OCI-LY3 (cell line): Measurements from ENCODE around the gene SMIM41.

Experiments used
- H2AFZ ChIP-seq: fragments of 200-600, 300-600 bp; shearing (Covaris generic); 2 replicates; pipeline ENCODE4 v1.6.0; 2014; ENCODE audit warnings: antibody characterized with exemption, low read depth, low read length
- H3K27ac ChIP-seq: fragments of 200-600, 300-600 bp; sonication (generic); 2 replicates; pipeline ENCODE4 v1.5.1; 2014; ENCODE audit warnings: mild to moderate bottlenecking, low read length, moderate library complexity, mixed read lengths
- H3K27me3 ChIP-seq: fragments of 200-600, 300-600 bp; sonication (generic); 2 replicates; pipeline ENCODE4 v1.6.1; 2014; ENCODE audit warnings: low read depth, low read length, mixed read lengths
- H3K36me3 ChIP-seq: fragments of 200-600, 300-600 bp; sonication (generic); replicated peaks from 2 replicates; pipeline ENCODE3; 2014; ENCODE audit warnings: low read depth, low read length, mixed read lengths
- H3K4me1 ChIP-seq: fragments of 300-600, 200-600 bp; sonication (generic); 2 replicates; pipeline ENCODE4 v1.6.1; 2014; ENCODE audit warnings: low read length, mixed read lengths
- H3K4me2 ChIP-seq: fragments of 200-600, 300-600 bp; sonication (generic); 2 replicates; pipeline ENCODE4 v1.6.1; 2014; ENCODE audit warnings: low read length, mixed read lengths
- H3K4me3 ChIP-seq: fragments of 300-600, 200-600 bp; sonication (generic); 2 replicates; pipeline ENCODE4 v1.5.1; 2014; ENCODE audit warnings: antibody characterized with exemption, mild to moderate bottlenecking, low read length, moderate library complexity
- H3K79me2 ChIP-seq: fragments of 300-600, 200-600 bp; shearing (Covaris generic); 2 replicates; pipeline ENCODE4 v1.6.1; 2014; ENCODE audit warnings: mild to moderate bottlenecking, low read length, mixed read lengths
- H3K9ac ChIP-seq: fragments of 300-600, 200-600 bp; shearing (Covaris generic); 2 replicates; pipeline ENCODE4 v1.6.0; 2014; ENCODE audit warnings: mild to moderate bottlenecking, low read length, moderate library complexity
- H3K9me3 ChIP-seq: fragments of 200-600, 300-600 bp; shearing (Covaris generic); 2 replicates; pipeline ENCODE4 v1.6.1; 2014; ENCODE audit warnings: low read length, mixed read lengths; ENCODE audit not compliant: insufficient read depth
- H4K20me1 ChIP-seq: fragments of 200-600, 300-600 bp; sonication (generic); 2 replicates; pipeline ENCODE4 v1.6.1; 2016; ENCODE audit warnings: low read length, mixed read lengths; ENCODE audit not compliant: insufficient read depth
- EZH2phosphoT487 ChIP-seq: fragments of 200-600 bp; shearing (Covaris generic); IDR thresholded peaks from 2 replicates; pipeline ENCODE4 v1.6.1; 2018; ENCODE audit warnings: antibody characterized with exemption, mixed run types, low read depth
- TF ChIP-seq, protein P1 (sequence below): fragments of 200-600, 300-600 bp; sonication (generic); IDR thresholded peaks from 2 replicates; pipeline ENCODE4 v1.5.1; 2014; ENCODE audit warnings: antibody characterized with exemption, low read length, low read depth

Gene SMIM41

DNA sequence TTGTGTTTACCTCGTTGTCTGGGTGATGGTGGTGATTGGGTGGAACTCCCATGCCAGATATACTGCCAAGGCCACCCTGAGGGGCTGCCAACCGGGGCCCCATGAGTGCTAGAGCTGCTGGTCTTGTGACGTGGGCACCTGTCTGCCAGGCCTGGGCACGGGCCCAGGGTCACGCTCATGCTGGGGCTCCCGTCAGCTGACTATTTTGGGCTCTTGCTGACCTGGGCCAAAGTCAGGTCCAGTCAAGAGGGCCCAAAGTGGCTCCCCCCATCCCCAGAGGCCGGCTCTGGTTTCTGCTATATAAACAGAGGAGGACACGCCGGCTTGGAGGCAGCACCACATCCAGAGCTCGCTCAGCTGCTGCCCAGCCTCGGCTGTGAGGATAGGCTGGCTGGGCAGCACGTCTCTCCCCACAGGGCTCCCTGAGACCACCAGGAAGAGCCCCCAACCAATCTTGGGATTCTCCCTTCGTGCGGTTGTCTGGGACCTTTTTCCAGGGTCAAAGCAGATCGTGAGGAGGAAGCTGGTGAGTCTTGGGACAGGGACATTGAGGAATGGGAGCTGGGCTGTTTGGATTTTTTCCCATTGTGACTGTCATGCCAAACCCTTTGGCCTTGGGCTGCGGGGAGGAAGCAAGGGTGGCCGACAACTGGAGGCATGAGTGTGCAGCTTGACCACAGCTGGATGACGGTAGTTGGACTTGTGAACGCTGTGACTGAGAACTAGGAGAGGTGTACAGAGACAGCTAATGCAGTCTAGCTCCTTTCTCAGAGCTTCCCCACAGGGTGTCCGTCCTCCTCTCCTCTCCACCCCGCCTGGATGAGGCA lies 35.9 kb upstream of the SMIM41 start:
- no peak overlapping the region for H2AFZ ChIP-seq
- no peaks in the 10 kb centered on the region for H3K9me3 ChIP-seq
- no peak overlapping the region for H3K27ac ChIP-seq
- H3K4me2 ChIP-seq: no peak overlapping the region
- peaks cover 31% of the 10 kb centered on the region for H3K4me1 ChIP-seq
- H3K27me3 ChIP-seq: no peaks in the 10 kb centered on the region
- H3K36me3 ChIP-seq: no peaks in the 10 kb centered on the region
- H4K20me1 ChIP-seq: no peaks in the 10 kb centered on the region
- TF ChIP-seq, protein P1, sequence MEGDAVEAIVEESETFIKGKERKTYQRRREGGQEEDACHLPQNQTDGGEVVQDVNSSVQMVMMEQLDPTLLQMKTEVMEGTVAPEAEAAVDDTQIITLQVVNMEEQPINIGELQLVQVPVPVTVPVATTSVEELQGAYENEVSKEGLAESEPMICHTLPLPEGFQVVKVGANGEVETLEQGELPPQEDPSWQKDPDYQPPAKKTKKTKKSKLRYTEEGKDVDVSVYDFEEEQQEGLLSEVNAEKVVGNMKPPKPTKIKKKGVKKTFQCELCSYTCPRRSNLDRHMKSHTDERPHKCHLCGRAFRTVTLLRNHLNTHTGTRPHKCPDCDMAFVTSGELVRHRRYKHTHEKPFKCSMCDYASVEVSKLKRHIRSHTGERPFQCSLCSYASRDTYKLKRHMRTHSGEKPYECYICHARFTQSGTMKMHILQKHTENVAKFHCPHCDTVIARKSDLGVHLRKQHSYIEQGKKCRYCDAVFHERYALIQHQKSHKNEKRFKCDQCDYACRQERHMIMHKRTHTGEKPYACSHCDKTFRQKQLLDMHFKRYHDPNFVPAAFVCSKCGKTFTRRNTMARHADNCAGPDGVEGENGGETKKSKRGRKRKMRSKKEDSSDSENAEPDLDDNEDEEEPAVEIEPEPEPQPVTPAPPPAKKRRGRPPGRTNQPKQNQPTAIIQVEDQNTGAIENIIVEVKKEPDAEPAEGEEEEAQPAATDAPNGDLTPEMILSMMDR: no peak
- no peak for TF ChIP-seq EZH2phosphoT487
- no peak overlapping the region for H3K9ac ChIP-seq
- no peaks in the 10 kb centered on the region for H3K79me2 ChIP-seq
- H3K4me3 ChIP-seq: no peak overlapping the region

DNA sequence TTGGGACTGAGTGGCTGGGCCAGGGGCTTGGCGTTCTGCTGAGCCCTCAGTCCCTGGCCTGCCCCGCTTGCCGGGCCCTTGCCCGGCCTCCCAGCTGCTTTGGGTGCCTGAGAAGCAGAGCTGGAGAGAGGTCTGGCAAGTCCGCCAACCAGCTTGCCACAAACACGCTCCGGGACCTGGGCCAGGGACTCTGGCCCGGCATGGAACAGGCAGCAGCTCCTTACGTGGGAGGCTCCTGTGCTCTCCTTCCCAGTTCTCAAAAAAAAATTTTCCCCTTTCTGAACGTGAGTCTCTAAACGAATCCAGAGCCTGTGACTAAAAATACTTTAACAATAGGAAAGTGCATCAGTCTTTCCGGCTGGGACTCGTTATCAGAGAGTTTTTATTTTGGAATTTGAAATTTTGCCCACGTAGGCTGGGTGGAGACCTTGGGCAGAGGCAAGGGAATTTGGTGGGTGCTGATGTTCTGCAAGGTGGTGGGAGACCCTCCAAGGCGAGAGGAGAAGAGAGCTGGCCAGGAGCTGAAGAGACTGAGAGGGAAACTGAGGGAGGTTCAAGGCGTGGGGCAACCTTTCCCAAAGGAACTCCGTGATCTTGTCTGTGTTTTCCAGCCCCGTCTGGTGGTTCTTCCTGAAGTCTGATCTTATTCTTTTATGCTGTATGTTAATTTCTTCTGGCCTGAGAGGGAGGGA lies 35.1 kb upstream of the SMIM41 start:
- Histone ChIP-seq H3K9me3 (no peaks in the 10 kb centered on the region), H3K9ac (no peak overlapping the region), H4K20me1 (no peaks in the 10 kb centered on the region), H3K4me3 (no peak overlapping the region), H3K79me2 (no peaks in the 10 kb centered on the region), H2AFZ (no peak overlapping the region), H3K4me1 (peaks cover 33% of the 10 kb centered on the region), H3K27me3 (no peaks in the 10 kb centered on the region; the same call in 1 of the 2 replicates), H3K4me2 (no peak overlapping the region), H3K27ac (no peak overlapping the region), H3K36me3 (no peaks in the 10 kb centered on the region)
- TF ChIP-seq, protein P1: no peak
- TF ChIP-seq EZH2phosphoT487: no peak

DNA sequence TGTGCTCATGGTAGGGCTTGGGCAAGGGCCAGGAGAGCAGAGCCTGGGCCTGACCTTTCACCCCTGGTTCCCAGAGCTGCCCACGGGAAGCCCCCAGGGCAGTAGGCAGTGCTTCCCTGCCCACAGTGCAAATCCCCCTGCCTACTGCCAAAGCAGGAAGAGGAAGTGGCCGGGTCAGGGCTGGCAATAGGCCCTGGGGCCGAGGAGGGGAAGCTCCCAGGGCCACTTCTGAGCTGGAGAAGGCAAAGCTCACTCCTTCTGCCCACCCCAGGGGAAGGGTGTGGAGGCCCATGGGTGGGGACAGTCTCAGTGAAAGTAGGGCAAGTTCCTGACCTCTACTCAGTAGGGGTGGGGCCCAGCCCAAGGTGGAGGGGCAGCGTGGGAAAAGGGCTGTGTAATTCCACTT lies 33.7 kb upstream of the SMIM41 start:
- Histone ChIP-seq H3K27ac (peak overlapping the region; percentile 23; the same call in 1 of the 2 replicates), H3K4me3 (peak overlapping the region; percentile 45), H3K27me3 (no peaks in the 10 kb centered on the region; the same call in 1 of the 2 replicates), H3K9ac (peak overlapping the region; percentile 40; the same call in 1 of the 2 replicates), H3K4me1 (peaks cover 44% of the 10 kb centered on the region), H3K79me2 (no peaks in the 10 kb centered on the region), H3K4me2 (peak overlapping the region; percentile 61), H3K9me3 (no peaks in the 10 kb centered on the region), H3K36me3 (no peaks in the 10 kb centered on the region), H4K20me1 (no peaks in the 10 kb centered on the region), H2AFZ (0 out of 2 replicates have a peak overlapping the region, but pooled peaks have one; percentile 18)
- TF ChIP-seq, protein P1: no peak
- TF ChIP-seq EZH2phosphoT487: no peak

DNA sequence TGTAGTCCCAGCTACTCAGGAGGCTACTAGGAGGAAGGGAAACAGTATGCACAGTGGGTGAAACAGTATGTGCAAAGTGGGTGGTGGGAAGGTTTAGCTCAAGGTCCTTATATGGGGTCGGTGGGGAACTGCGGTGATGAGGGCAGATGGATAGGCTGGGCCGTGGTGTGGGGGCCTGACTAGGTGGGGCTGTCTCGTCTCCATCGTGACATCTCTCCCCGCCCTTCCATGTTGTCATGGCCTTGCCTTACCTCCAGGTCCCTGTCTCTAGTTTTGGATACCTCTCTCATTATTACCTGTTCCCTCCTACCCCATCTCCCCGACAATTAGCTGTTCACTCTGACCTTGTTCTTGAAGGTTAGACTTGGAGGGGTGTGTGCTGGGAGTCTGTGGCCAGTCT lies 32.6 kb upstream of the SMIM41 start:
- Histone ChIP-seq H3K9me3 (no peaks in the 10 kb centered on the region), H3K36me3 (no peaks in the 10 kb centered on the region), H3K4me2 (no peak overlapping the region), H3K27me3 (peaks cover 4% of the 10 kb centered on the region; the same call in 1 of the 2 replicates), H2AFZ (no peak overlapping the region), H3K27ac (no peak overlapping the region), H3K9ac (no peak overlapping the region), H3K4me3 (no peak overlapping the region), H3K4me1 (peaks cover 44% of the 10 kb centered on the region), H4K20me1 (no peaks in the 10 kb centered on the region), H3K79me2 (no peaks in the 10 kb centered on the region)
- no peak for TF ChIP-seq EZH2phosphoT487
- TF ChIP-seq, protein P1: no peak
